Activated CD4-positive, alpha-beta T cell treated with anti-CD3 and anti-CD28 coated beads, Interleukin-2, Interleukin-4, amounts not matched to agents 100 ng/mL and 50 ng/mL, durations not matched to agents 16 hours and 8 hours (primary cell): ENCODE results near the gene AGPAT2.
"Not testable (repeated sequence)": the region's sequence is repeated elsewhere in the genome, so short reads cannot be mapped to it uniquely, and the experiment has no call there.

ENCODE experiments used
- DNase-seq: peaks from one replicate; pipeline ENCODE4 v3.0.0-alpha.2; 2020; ENCODE audit warnings: low spot score

Gene AGPAT2

GRCh38 chr9:136645352-136645902 is 41.8 kb downstream of the AGPAT2 start:
- no peak for DNase-seq

- DNase-seq: peak; percentile 70
Observed at GRCh38 chr9:136644593-136645351, 42.5 kb downstream of the AGPAT2 start.

DNA sequence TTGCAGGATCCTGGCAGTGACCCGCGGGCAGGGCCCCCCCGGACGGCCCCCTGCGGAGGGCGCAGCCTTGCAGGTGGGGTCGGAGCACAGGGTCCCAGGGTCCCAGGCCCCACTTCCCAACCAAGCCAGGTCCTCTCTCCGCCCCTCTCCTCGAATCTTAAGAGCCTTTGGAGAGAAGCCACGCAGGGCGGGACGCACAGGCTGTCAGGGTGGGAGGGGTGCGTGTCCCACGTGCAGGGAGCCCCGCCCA is 43.0 kb downstream of the AGPAT2 start:
- DNase-seq: no peak

DNA sequence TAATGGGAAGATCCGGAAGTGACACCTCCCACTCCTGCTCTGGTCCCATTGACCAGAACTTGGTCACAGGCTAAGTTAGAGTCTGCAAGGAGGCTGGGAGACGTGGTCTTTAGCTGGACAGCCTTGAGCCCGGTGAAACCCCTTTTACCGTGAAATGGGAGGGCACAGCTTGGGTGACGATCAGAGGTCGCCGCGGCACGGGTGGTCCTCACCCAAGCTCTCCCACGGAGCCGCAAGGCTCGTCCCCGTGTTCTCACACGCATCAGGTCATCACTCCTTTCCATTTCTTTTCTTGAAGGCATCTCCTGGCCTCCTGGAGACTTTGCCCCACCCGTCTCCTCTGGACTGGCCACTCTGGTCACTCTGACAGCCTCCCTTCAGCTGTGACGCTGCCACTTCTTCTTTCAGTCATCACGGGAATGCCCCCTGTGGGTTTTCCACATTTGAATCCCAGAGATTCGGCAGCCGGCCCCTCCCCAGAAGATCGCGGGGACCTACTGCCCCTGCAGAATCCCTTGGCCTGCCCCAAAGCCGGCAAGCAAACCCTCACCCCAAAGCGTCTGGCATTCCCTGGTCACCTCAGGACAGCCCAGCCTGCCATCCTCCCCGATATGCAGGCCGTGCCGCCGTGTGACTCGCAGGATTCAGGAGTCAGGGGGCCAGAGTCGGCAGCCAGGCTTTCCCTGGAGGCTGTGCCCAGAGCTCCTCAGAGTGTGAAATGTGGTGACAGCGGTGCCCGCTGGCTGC is 43.5 kb downstream of the AGPAT2 start:
- no peak for DNase-seq

DNA sequence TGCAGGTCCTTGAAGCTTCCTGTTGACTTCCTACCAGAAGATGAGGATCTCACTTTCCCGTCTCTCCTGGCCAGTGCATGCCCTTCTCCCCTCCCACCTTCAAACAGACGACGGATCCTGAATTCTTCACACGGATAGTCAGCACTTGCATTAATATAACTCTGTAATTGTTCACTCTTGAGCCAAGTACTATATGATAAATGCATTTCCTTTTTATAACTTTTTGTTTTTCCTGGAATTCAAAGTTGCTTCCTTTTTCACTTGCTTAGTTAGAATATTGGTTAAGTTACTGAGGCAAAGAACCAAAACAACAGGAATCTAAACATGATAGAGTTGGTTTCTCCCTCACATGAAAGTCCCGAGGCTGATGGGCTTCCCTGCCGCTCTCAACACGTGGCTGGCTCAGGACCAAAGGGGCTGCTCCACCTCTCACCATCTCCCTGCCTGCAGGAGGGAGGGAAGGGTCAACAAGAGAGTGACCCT is 44.8 kb downstream of the AGPAT2 start:
- DNase-seq: no peak

- no peak for DNase-seq
Observed at GRCh38 chr9:136640171-136641111, 46.8 kb downstream of the AGPAT2 start.

DNA sequence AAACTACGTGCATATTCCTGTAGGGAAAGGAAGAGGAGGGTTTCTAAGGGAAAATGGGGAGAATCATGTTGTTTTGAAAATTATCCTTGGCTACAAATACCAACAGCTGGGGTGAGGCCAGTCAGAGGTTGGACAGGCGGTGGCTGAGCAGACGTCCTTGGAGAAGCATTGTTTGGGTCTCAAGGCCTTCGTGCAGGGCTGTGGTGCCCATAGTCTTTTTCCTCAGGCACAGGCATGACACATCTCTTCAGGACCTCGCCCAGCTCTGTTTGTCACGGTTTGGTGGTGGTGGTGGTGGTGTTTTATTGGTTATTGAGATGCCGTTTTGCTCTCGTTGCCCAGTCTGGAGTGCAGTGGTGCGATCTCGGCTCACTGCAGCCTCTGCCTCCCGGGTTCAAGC is 52.4 kb downstream of the AGPAT2 start:
- no peak for DNase-seq

DNA sequence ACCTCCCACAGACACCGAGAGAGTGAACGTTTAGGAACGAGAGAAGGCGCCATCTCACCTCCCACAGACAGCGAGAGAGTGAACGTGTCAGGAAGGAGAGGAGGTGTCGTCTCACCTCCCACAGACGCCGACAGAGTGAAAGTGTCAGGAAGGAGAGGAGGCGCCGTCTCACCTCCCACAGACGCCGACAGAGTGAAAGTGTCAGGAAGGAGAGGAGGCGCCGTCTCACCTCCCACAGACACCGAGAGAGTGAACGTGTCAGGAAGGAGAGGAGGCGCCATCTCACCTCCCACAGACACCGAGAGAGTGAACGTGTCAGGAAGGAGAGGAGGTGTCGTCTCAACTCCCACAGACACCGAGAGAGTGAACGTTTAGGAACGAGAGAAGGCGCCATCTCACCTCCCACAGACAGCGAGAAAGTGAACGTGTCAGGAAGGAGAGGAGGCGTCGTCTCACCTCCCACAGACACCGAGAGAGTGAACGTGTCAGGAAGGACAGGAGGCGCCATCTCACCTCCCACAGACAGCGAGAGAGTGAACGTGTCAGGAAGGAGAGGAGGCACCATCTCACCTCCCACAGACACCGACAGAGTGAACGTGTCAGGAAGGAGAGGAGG is 54.7 kb downstream of the AGPAT2 start:
- not testable (repeated sequence) for DNase-seq

- DNase-seq: not testable (repeated sequence)
Observed at GRCh38 chr9:136632072-136632471, 55.2 kb downstream of the AGPAT2 start.

DNA sequence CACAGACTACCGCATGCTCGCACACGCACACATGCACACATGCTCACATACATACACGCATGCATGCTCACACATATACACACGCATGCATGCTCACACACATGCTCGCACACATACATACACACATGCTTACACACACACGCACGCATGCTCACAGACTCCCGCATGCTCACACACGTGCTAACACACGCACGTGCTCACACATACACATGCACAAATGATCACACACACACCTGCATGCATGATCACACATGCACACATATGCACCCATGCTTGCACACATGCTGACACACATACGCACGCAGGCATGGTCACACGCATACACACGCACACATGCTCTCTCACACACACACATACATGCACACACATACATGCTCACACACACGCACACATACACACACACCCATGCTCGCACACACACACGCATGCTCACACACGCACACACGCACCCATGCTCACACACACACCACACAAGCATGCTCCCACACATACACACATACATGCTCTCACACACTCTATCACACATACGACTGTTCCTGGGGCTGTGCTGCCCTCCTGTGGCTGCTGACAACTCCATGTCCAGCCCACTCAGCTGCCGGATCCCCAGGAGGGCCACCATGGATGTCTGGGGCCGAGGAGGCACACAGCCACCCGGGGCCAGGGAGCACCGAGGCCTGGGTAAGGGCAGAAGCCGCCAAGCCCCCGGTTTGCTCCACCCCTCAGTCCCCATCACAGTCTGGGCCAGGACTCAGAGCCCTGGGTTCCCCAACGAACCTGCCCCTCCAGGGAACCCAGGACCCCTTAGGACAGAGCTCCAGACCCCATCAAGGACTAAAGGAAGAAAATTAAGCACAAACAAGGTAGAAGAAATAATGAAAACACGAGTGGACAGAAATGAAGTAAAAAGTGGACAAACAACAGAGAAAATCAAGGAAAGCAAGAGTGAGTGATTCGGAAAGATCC is 55.9 kb downstream of the AGPAT2 start:
- DNase-seq: peak; percentile 63

GRCh38 chr9:136630662-136630992 is 56.6 kb downstream of the AGPAT2 start:
- no peak for DNase-seq

DNA sequence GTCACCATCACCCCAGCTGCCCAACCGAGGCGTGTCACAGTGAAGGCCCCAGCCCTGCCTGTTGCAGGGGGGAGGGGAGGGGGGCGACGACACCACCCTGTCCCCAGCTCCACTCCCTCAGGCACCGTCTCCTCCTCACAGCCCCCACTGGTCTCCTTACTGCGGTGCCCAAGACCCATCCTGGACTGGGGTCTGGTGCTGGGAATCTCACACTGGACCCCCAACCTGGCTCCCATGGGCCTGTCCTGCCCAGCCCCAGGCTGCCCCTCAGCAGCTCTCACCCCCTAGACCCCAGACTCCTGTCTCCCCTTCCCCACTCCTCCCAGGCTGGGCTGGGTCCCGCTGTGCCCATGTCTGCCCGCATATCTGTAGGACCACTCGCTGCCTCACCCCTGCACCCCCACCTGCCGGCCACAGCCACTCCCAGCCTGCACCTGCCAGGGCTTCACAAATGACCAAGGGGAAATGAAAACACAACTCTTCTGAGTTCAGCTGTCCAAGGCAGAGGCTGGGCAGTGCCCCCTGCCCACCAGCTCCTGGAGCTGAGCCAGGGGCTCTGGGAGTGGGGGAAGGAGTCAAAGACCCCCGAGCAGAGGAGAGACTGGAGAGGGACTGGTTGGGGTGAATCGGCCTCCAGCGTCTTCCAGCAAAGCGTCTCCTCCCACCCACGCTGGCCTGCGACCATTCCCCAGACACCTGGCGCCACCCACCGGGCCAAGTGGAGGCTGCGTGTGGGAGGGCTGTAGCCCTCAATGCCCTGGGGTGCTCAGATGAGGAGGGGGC is 57.2 kb downstream of the AGPAT2 start:
- DNase-seq: peak; percentile 51

DNA sequence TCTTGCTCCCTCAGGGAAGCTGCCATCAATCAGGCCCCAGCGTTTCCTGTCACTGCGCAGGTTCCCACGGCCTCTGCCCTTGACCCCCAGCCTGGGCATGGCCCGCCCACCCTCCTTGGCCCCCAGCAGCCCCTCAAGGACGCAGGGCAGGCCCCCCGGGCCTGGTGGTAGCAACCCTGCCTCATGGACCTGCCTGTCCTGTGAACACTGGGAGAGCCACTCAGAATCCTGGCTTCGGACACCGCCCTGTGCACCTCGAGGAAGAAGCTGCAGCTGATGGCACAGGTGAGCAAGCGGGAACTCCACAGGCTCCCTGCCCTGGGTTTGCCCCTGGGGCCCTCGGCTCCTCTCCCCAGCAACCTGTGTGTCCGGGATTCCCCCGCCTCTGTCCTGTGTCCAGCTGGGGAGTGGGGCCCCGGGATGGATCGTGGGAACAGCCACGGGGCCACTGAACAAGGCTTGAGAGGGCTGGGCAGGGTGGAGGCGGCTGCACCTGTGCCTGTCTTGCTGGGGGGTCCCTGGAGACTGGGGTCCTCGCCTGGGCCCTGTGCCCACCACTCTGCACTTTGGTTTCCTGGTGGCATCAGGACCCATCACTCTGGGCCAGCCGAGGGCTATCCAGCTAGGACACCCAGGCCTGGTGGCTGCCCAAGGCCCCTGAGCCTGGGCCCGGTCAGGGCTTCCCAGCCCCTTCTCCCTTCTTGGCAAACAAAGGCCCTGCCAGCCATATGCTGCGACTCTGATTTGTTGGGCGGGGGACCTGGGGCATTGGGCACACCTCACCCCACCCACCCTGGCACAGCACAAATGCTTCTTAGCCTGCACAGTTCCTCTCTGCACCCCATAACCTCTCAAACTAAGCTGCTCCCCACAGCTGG is 58.0 kb downstream of the AGPAT2 start:
- no peak for DNase-seq

- DNase-seq: no peak
Observed at GRCh38 chr9:136628268-136628667, 59.0 kb downstream of the AGPAT2 start.

DNA sequence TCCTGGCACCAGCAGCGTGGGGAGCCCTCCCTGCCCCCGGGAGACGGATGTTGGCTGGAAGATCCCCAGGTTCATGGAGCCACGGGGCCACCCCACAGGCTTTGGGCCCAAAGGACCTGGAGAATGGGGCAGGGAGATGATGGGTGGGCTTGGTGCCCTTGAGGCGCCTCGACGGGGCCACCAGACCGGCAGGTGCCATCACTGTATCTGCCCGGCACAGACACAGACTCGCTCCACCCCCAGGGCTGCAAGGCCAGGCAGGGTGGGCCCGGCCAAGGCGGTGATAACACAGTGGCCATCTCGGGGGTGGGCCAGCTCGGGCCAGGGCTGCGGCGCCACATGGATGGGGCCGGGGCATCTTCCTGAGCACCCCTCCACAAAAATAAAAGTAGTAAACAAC is 59.6 kb downstream of the AGPAT2 start:
- no peak for DNase-seq

DNA sequence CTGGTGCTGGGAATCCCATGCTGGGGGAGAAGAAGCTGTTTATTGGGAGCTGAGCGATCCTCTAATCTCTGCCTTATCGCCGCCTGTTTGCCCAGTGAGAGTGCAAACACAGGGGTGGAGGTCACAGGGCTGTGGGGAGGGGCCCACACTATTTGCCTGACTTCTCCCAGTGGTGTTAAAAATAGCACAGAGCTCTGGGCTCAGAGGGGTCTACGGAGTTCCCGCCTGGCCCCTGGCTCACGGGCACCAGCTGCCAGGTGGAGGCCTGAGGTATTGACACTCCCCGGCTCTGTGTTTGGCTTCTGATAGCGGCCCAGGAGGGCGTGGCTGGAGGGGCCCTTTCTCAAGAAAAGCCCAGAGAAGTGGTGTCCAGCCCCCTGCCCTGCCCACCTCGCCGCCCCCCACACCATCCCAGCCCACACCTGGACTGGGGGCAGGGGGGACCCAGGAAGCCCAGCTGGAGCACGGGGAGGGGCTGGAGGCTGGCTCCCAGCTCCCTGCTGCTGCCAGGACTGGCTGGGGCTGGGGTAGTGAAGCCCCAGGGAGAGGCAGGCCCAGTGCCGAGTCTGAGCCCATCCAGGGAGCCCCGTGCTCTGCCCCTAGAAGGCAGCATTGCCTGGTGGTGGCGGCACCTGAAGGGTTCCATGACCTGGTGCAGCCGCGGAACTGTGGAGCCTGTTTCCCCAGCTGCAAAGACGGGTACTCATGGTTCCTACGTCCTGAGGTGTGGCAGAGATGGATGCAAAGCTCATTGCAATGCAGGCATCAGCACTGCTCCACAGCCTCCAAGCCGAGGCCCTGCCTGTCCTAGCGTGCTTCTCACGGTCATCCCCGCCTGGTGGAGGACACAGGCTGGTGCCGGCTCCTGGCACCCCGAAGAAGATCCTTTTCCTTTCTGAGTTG is 60.3 kb downstream of the AGPAT2 start:
- DNase-seq: no peak

- DNase-seq: no peak
Observed at GRCh38 chr9:136626066-136626725, 61.1 kb downstream of the AGPAT2 start.
